Measurements from ENCODE around the gene TMEM100. TPM values are rescaled to one million over a fixed set of nuclear protein-coding genes. Genes with fewer than 3 reads are reported as not detected.

TMEM100 gene
- total and polyA plus RNA-seq, 2 donors (not counting 3 experiments of a cell fraction or from before 2014, with no cell fraction given) = not detected

DNA sequence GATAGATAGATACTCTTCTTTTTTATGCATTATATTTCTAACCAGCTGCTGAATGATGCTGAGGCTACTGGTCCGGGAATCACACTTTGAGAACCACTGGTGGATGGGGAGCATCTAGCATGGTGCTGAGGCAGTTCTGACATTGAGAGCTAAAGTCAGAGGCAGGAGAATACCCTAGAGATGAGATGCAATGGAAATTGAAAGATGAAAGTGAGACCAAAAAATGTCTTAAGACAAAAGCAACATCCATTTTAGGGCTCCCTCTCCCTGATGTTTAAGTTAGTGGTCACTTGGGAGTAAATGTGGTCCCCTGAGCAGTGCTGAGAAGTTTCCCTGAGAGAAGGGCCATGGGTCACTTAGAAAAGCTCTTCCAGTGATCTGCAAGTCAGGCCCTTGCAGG lies 35.0 kb upstream of the TMEM100 start:
- TF ChIP-seq FOS (IDR thresholded peaks at IDR 0.05; ENCODE audit: borderline replicate concordance, insufficient read depth, low read length) (no peak), EZH2 (IDR thresholded peaks at IDR 0.05; ENCODE audit: borderline replicate concordance, low read depth, low read length, severe bottlenecking) (no peak), MYC (IDR thresholded peaks at IDR 0.05; ENCODE audit: low read depth, low read length) (no peak), POLR2AphosphoS5 (IDR thresholded peaks at IDR 0.05; ENCODE audit: insufficient read depth, low read depth, low read length) (no peak)
- TF ChIP-seq, protein P1, sequence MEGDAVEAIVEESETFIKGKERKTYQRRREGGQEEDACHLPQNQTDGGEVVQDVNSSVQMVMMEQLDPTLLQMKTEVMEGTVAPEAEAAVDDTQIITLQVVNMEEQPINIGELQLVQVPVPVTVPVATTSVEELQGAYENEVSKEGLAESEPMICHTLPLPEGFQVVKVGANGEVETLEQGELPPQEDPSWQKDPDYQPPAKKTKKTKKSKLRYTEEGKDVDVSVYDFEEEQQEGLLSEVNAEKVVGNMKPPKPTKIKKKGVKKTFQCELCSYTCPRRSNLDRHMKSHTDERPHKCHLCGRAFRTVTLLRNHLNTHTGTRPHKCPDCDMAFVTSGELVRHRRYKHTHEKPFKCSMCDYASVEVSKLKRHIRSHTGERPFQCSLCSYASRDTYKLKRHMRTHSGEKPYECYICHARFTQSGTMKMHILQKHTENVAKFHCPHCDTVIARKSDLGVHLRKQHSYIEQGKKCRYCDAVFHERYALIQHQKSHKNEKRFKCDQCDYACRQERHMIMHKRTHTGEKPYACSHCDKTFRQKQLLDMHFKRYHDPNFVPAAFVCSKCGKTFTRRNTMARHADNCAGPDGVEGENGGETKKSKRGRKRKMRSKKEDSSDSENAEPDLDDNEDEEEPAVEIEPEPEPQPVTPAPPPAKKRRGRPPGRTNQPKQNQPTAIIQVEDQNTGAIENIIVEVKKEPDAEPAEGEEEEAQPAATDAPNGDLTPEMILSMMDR (IDR thresholded peaks at IDR 0.05; ENCODE audit: extremely low read depth in 1 of 2, insufficient read depth in 1 of 2, low read depth in 1 of 2, low read length in 2 of 2) = no peak
- TF ChIP-seq, protein P2, sequence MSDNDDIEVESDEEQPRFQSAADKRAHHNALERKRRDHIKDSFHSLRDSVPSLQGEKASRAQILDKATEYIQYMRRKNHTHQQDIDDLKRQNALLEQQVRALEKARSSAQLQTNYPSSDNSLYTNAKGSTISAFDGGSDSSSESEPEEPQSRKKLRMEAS (IDR thresholded peaks at IDR 0.05; ENCODE audit: insufficient read depth, insufficient read length) = no peak
- dilution Hi-C loops (cut with MboI; ENCODE audit: extremely low pct_ligation_motif_present, low sequenced_read_pairs) = no loop called here
- H3K9me3 ChIP-seq (replicated peaks; ENCODE audit: control insufficient read depth, insufficient read depth, low read length) = no peaks in the 10 kb centered on the region
- H3K27ac ChIP-seq (ENCODE audit: insufficient read depth, low read depth, low read length) = no peak overlapping the region
- FAIRE-seq (no peak), DNase-seq (ENCODE audit: low read depth, low spot score) (no peak)
- H2AFZ ChIP-seq (ENCODE audit: low read depth, low read length) = no peak overlapping the region
- H3K27me3 ChIP-seq (ENCODE audit: control insufficient read depth in 2 of 2, insufficient read depth in 2 of 2, low read length in 2 of 2) = no peaks in the 10 kb centered on the region
- CTCF ChIA-PET = no interaction called here
- no TSS peak for BruUV-seq (replicated peaks)
- no peak overlapping the region for H3K9ac ChIP-seq (replicated peaks; ENCODE audit: extremely low read depth, insufficient read depth, low read length)
- H3K4me2 ChIP-seq (ENCODE audit: insufficient read depth, low read length) = no peak overlapping the region
- POLR2A ChIA-PET = no interaction called here
- no peaks in the 10 kb centered on the region for H3K36me3 ChIP-seq (ENCODE audit: control insufficient read depth in 2 of 2, extremely low read depth in 1 of 2, insufficient read depth in 2 of 2, low read length in 2 of 2)
- no peak overlapping the region for H3K4me3 ChIP-seq (replicated peaks in 1 of 3; ENCODE audit: insufficient read depth in 1 of 3, low read depth in 1 of 3, low read length in 3 of 3)
- no peaks in the 10 kb centered on the region for H3K9me1 ChIP-seq (replicated peaks; ENCODE audit: control insufficient read depth, extremely low read depth, insufficient read depth, low read length)
- peaks cover 12% of the 10 kb centered on the region for H3K4me1 ChIP-seq (ENCODE audit: control insufficient read depth, extremely low read depth, insufficient read depth, low read length)
- H3K79me2 ChIP-seq (ENCODE audit: control insufficient read depth, insufficient read depth, low read length) = peaks cover 9% of the 10 kb centered on the region
- intact Hi-C loops (cut with micrococcal nuclease) = no loop called here
- peaks cover 2% of the 10 kb centered on the region for H4K20me1 ChIP-seq (replicated peaks; ENCODE audit: control insufficient read depth, extremely low read depth, insufficient read depth, low read length)

Data from endothelial cell of umbilical vein (primary cell).